ENCODE results near the gene GLYR1.

GRCh38 chr16:4777339-4778049 is 69.6 kb downstream of the GLYR1 start:
- TF ChIP-seq CTCF (conservative IDR thresholded peaks at IDR 0.05; ENCODE audit: low read depth in 2 of 2) (no peak), POLR2AphosphoS5 (IDR thresholded peaks at IDR 0.05; ENCODE audit: low read depth) (no peak), REST (IDR thresholded peaks at IDR 0.05; ENCODE audit: unreplicated experiment) (no peak), EZH2phosphoT487 (IDR thresholded peaks at IDR 0.05; ENCODE audit: unreplicated experiment) (no peak), CREB1 (CRISPR knock-in tag; IDR thresholded peaks at IDR 0.05; ENCODE audit: low read depth) (no peak), EZH2 (IDR thresholded peaks at IDR 0.05; ENCODE audit: low read depth, unreplicated experiment) (no peak), STAT1 (IDR thresholded peaks at IDR 0.05; ENCODE audit: unreplicated experiment) (no peak), JUNB (IDR thresholded peaks at IDR 0.05; ENCODE audit: unreplicated experiment) (no peak)

Data from GM23338 (cell line).